Measurements from ENCODE around the gene WWC1.
"Not testable (repeated sequence)": the region's sequence is repeated elsewhere in the genome, so short reads cannot be mapped to it uniquely, and the experiment has no call there.

Gene WWC1

GRCh38 chr5:168286863-168287262 is 4.6 kb upstream of the WWC1 start:
- DNase-seq (ENCODE audit: low read depth): not testable (repeated sequence)

- DNase-seq (ENCODE audit: low read depth): no peak
Measured at GRCh38 chr5:168287362-168287761, 4.1 kb upstream of the WWC1 start.

- no peak for DNase-seq (ENCODE audit: low read depth)
Measured at GRCh38 chr5:168288349-168289245, 2.8 kb upstream of the WWC1 start.

GRCh38 chr5:168290902-168291341 is 523 bp upstream of the WWC1 start:
- DNase-seq (ENCODE audit: low read depth): no peak

- DNase-seq (ENCODE audit: low read depth): no peak
Measured at GRCh38 chr5:168291964-168292785, 730 bp downstream of the WWC1 start.

GRCh38 chr5:168292786-168293696 is 1.6 kb downstream of the WWC1 start:
- DNase-seq (ENCODE audit: low read depth): no peak

GRCh38 chr5:168295574-168296201 is 4.2 kb downstream of the WWC1 start:
- no peak for DNase-seq (ENCODE audit: low read depth)

GRCh38 chr5:168296682-168297081 is 5.2 kb downstream of the WWC1 start:
- DNase-seq (ENCODE audit: low read depth): no peak

GRCh38 chr5:168298949-168299348 is 7.5 kb downstream of the WWC1 start:
- no peak for DNase-seq (ENCODE audit: low read depth)

GRCh38 chr5:168299372-168299771 is 7.9 kb downstream of the WWC1 start:
- no peak for DNase-seq (ENCODE audit: low read depth)

- DNase-seq (ENCODE audit: low read depth): no peak
Measured at GRCh38 chr5:168300326-168301182, 9.1 kb downstream of the WWC1 start.

- no peak for DNase-seq (ENCODE audit: low read depth)
Measured at GRCh38 chr5:168301593-168302390, 10.3 kb downstream of the WWC1 start.

GRCh38 chr5:168302785-168303184 is 11.3 kb downstream of the WWC1 start:
- DNase-seq (ENCODE audit: low read depth): no peak

- no peak for DNase-seq (ENCODE audit: low read depth)
Measured at GRCh38 chr5:168303393-168304025, 12.1 kb downstream of the WWC1 start.

- DNase-seq (ENCODE audit: low read depth): no peak
Measured at GRCh38 chr5:168304349-168304748, 12.9 kb downstream of the WWC1 start.

GRCh38 chr5:168305281-168305680 is 13.8 kb downstream of the WWC1 start:
- no peak for DNase-seq (ENCODE audit: low read depth)

- no peak for DNase-seq (ENCODE audit: low read depth)
Measured at GRCh38 chr5:168307022-168307421, 15.6 kb downstream of the WWC1 start.

- DNase-seq (ENCODE audit: low read depth): no peak
Measured at GRCh38 chr5:168307925-168308584, 16.6 kb downstream of the WWC1 start.
